GM13977 (cell line): ENCODE measurements around the gene FLVCR1.

Experiments used
- DNase-seq: peaks from one replicate; pipeline ENCODE4 v3.0.0; 2012; ENCODE audit warnings: low spot score
- CTCF ChIP-seq: IDR thresholded peaks from 2 replicates; pipeline ENCODE4 v1.5.1; 2012; ENCODE audit warnings: mild to moderate bottlenecking, control low read depth; ENCODE audit not compliant: insufficient read depth; ENCODE audit errors: extremely low read depth, missing control alignments
- in situ Hi-C: fragments of 300-500 bp; cut with MboI; formaldehyde crosslinking; loops from one replicate; pipeline ENCODE4 v1.12.0; 2022; ENCODE audit warnings: low sequenced_read_pairs, low pct_unique_long_range_greater_than_20kb, mixed read lengths, inconsistent platforms; ENCODE audit not compliant: unreplicated experiment

The FLVCR1 gene

GRCh38 chr1:212920896-212921295, 62.8 kb downstream of the FLVCR1 start:
- peak; percentile 51 for DNase-seq
- in situ Hi-C loops: loop anchor here (10.0 kb wide), 1 partner anchor 74 kb away; no protein-coding TSS in a partner anchor
- TF ChIP-seq CTCF: peak; percentile 71

DNA sequence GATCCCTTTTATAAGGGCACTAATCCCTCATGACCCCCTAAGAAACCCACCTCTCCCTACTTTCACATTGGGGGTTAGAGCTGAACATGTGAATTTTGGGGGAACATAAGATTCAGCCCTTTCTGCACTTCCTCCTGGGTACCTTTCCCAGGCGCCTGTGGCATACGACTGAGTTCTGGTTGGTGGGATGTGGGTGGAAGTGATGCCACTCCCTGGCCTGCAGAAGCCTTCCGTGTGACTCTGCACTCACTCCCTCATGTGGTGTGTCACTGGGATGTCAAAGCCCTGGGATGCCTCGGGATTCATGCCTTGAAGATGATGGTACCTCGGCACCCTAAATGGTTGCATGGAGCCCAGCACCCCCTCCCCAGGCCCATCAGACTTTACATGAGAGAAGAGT, 63.9 kb downstream of the FLVCR1 start:
- no peak for TF ChIP-seq CTCF
- no peak for DNase-seq
- in situ Hi-C loops: loop anchor here (10.0 kb wide), 1 partner anchor 73 kb away; no protein-coding TSS in a partner anchor

DNA sequence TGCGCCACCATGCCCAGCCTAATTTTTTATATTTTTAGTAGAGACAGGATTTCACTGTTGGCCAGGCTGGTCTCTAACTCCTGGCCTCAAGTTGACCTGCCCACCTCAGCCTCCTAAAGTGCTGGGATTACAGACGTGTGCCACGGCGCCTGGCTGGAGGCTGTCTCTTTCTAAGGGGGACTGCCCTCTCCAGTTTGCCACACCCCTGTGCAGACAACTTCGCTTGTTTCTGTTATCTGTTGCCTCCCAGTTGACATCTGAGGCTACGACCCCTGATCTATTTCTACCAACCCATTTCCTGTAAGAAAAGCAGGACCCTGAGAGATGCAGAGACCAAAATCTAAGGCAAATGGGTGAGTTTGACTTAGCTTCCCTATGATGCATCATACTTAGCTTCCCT, 68.3 kb downstream of the FLVCR1 start:
- DNase-seq: no peak
- TF ChIP-seq CTCF: no peak
- in situ Hi-C loops: loop anchor here (10.0 kb wide), 1 partner anchor 68 kb away; no protein-coding TSS in a partner anchor

GRCh38 chr1:212928323-212929291, 70.5 kb downstream of the FLVCR1 start:
- TF ChIP-seq CTCF: no peak
- in situ Hi-C loops: loop anchor here (10.0 kb wide), 1 partner anchor 66 kb away; no protein-coding TSS in a partner anchor
- peak; percentile 43 for DNase-seq

GRCh38 chr1:212930986-212931678, 73.1 kb downstream of the FLVCR1 start:
- in situ Hi-C loops: no loop called here
- no peak for TF ChIP-seq CTCF
- DNase-seq: peak; percentile 30

DNA sequence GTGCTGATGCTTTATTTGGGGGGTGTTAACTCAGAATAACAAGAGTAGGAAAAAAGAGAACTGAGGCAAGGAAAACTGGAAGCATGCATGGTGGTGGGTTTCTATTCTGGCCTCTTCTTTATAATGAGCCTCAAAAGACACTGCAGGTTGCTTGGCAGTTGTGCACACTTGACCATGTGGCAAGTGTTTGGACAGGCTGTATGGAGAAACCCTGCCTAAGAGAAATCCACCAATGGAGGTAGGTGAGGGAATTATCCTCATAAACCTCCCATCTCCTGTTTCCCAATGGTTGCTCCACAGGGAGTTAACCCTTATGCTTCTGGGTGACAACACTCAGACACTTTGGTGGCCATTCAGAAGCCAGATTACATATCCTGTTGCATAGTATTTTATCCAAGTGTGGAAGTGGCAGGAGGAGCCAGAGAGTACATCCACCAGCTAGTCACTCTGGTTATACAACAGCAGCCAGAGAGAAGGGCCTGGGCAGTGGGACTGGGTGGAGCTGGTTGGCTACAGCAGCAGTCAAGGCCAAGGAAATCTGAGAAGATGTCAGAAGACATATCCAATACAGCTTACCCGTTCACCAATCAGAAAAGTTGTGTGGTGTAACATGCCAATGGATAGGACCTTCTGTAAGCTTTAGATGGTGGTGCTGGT, 75.9 kb downstream of the FLVCR1 start:
- no peak for DNase-seq
- in situ Hi-C loops: no loop called here
- no peak for TF ChIP-seq CTCF
